GM12891 (cell line): Measurements from ENCODE around the gene EFEMP2.

Experiments used
- POLR2A ChIP-seq: IDR thresholded peaks from 2 replicates; pipeline ENCODE4 v1.6.1; 2011; ENCODE audit warnings: low read depth, low read length, control low read depth
- POLR2AphosphoS5 ChIP-seq: IDR thresholded peaks from 2 replicates; pipeline ENCODE4 v1.6.1; 2011; ENCODE audit warnings: low read depth, low read length, control low read depth
- TAF1 ChIP-seq: IDR thresholded peaks from 2 replicates; pipeline ENCODE4 v1.6.1; 2011; ENCODE audit warnings: low read depth, low read length, control low read depth

GRCh38 chr11:65907878-65908277 is 35.3 kb upstream of the EFEMP2 start:
- TF ChIP-seq POLR2AphosphoS5 = no peak
- no peak for TF ChIP-seq TAF1
- no peak for TF ChIP-seq POLR2A
